ENCODE results near the gene CCDC178. TPM values are rescaled to one million over a fixed set of nuclear protein-coding genes. Genes with fewer than 3 reads are reported as not detected.

CCDC178 gene
- total and polyA plus RNA-seq, 2 donors from 2014 or later: 3.7 to 4.6 TPM

DNA sequence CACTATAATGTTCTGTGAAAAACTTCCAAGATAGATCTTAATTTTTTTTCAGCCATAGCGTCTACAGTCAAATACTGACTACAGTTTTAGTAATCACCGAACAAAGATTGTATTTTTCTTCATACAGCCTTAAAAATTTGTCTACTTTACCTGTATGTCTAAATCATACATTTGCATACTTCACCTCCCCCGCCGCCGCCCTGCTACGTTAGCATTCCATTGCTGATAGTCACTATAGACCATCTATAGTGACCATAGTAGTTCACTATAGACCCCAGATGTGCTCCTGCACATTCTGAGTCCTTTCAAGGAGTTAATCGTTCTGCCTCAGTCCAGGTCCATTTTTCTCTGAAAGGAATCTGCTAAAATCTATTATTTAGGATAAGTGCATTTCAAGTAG lies 325.0 kb downstream of the CCDC178 start:
- no peaks in the 10 kb centered on the region for H3K36me3 ChIP-seq (ENCODE audit: control insufficient read depth in 2 of 3, insufficient read depth in 3 of 3, low read length in 3 of 3)
- H3K27ac ChIP-seq (ENCODE audit: low read depth in 2 of 2, low read length in 2 of 2): no peak overlapping the region
- H3K9me3 ChIP-seq (ENCODE audit: control insufficient read depth in 2 of 3, insufficient read depth in 1 of 3, low read length in 3 of 3): no peaks in the 10 kb centered on the region
- no peaks in the 10 kb centered on the region for H3K4me1 ChIP-seq (ENCODE audit: control insufficient read depth in 2 of 3, insufficient read depth in 2 of 3, low read depth in 1 of 3, low read length in 3 of 3)
- TF ChIP-seq, protein P1, sequence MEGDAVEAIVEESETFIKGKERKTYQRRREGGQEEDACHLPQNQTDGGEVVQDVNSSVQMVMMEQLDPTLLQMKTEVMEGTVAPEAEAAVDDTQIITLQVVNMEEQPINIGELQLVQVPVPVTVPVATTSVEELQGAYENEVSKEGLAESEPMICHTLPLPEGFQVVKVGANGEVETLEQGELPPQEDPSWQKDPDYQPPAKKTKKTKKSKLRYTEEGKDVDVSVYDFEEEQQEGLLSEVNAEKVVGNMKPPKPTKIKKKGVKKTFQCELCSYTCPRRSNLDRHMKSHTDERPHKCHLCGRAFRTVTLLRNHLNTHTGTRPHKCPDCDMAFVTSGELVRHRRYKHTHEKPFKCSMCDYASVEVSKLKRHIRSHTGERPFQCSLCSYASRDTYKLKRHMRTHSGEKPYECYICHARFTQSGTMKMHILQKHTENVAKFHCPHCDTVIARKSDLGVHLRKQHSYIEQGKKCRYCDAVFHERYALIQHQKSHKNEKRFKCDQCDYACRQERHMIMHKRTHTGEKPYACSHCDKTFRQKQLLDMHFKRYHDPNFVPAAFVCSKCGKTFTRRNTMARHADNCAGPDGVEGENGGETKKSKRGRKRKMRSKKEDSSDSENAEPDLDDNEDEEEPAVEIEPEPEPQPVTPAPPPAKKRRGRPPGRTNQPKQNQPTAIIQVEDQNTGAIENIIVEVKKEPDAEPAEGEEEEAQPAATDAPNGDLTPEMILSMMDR (IDR thresholded peaks at IDR 0.05; ENCODE audit: borderline replicate concordance, extremely low read depth, insufficient read depth): no peak
- H3K9ac ChIP-seq (ENCODE audit: low read length in 3 of 3): no peak overlapping the region
- FAIRE-seq (no peak), DNase-seq (peak in 1 of 5 donors; percentile 53)
- no peaks in the 10 kb centered on the region for H3K27me3 ChIP-seq (ENCODE audit: control insufficient read depth, insufficient read depth, low read length)
- intact Hi-C loops (cut with DNase I): no loop called here
- no peak overlapping the region for H3K4me3 ChIP-seq (ENCODE audit: low read length in 3 of 3)

DNA sequence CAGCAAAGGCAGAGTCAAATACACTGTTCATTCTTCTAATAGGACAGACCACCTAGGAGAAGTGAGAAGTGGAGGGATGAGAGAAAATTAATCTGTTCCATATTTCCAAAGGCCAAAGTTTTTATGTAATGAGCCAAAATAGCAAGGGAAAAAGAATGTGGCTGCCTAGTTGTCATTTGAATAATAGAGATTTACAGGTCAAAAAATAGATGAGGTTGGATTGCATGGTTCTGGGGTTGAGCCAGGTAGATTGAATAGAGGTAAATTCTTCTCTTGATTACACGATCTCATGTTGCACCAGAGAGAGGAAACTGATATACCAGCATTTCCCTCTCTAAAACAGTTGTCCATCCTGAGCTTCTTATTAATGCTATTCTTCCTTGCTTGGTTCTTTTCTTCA lies 325.8 kb downstream of the CCDC178 start:
- no peak overlapping the region for H3K27ac ChIP-seq (ENCODE audit: low read depth in 2 of 2, low read length in 2 of 2)
- no peak overlapping the region for H3K4me3 ChIP-seq (ENCODE audit: low read length in 3 of 3)
- H3K9me3 ChIP-seq (ENCODE audit: control insufficient read depth in 2 of 3, insufficient read depth in 1 of 3, low read length in 3 of 3): no peaks in the 10 kb centered on the region
- H3K9ac ChIP-seq (ENCODE audit: low read length in 3 of 3): no peak overlapping the region
- TF ChIP-seq, protein P1 (IDR thresholded peaks at IDR 0.05; ENCODE audit: borderline replicate concordance, extremely low read depth, insufficient read depth): no peak
- H3K27me3 ChIP-seq (ENCODE audit: control insufficient read depth, insufficient read depth, low read length): no peaks in the 10 kb centered on the region
- H3K4me1 ChIP-seq (ENCODE audit: control insufficient read depth in 2 of 3, insufficient read depth in 2 of 3, low read depth in 1 of 3, low read length in 3 of 3): no peaks in the 10 kb centered on the region
- intact Hi-C loops (cut with DNase I): no loop called here
- DNase-seq (peak in 1 of 5 donors; percentile 9), FAIRE-seq (no peak)
- no peaks in the 10 kb centered on the region for H3K36me3 ChIP-seq (ENCODE audit: control insufficient read depth in 2 of 3, insufficient read depth in 3 of 3, low read length in 3 of 3)

DNA sequence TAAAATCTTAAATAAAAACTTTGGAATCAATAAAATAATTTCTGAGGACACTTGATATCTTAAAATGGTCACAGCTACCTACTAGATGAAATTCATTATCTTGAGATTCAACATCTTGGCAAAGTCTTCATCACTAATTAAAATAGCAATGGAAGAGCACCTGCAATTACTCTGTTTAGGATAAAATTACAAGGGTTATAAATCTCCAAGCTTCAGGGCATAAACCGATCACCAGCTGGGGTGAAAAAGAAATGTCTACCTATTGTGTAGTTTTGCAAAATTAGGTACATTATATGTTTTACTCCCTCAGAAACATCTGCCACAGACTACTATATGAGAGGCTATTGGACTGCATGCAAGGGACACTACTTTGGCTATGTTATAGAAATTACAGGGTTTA lies 327.1 kb downstream of the CCDC178 start:
- DNase-seq (peak in 2 of 5 donors; percentile 45 to 60), FAIRE-seq (no peak)
- intact Hi-C loops (cut with DNase I): no loop called here
- Histone ChIP-seq H3K4me3 (ENCODE audit: low read length in 3 of 3) (no peak overlapping the region), H3K27ac (ENCODE audit: low read depth in 2 of 2, low read length in 2 of 2) (no peak overlapping the region), H3K36me3 (ENCODE audit: control insufficient read depth in 2 of 3, insufficient read depth in 3 of 3, low read length in 3 of 3) (no peaks in the 10 kb centered on the region), H3K9me3 (ENCODE audit: control insufficient read depth in 2 of 3, insufficient read depth in 1 of 3, low read length in 3 of 3) (no peaks in the 10 kb centered on the region), H3K9ac (ENCODE audit: low read length in 3 of 3) (no peak overlapping the region), H3K4me1 (ENCODE audit: control insufficient read depth in 2 of 3, insufficient read depth in 2 of 3, low read depth in 1 of 3, low read length in 3 of 3) (no peaks in the 10 kb centered on the region), H3K27me3 (ENCODE audit: control insufficient read depth, insufficient read depth, low read length) (no peaks in the 10 kb centered on the region)
- TF ChIP-seq, protein P1 (IDR thresholded peaks at IDR 0.05; ENCODE audit: borderline replicate concordance, extremely low read depth, insufficient read depth): no peak

DNA sequence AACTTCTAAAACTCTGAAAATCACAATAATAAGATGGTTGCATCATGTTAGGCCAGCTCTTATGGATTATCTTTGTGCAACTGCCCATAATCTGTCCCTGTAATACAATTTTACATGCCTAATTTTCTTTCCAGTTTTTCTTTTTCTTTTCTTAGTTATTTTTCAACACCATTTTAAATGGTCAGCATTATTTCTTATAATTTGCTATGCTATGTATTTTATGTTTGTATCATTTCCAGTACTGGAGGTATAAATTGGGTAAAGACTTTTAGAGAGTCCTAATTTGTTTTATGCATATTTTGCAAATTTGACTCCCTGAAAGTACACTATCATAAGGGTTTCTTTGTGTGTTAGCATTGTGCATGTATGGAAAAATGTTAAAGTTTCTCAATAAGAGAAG lies 333.0 kb downstream of the CCDC178 start:
- H3K36me3 ChIP-seq (ENCODE audit: control insufficient read depth in 2 of 3, insufficient read depth in 3 of 3, low read length in 3 of 3): no peaks in the 10 kb centered on the region
- H3K27me3 ChIP-seq (ENCODE audit: control insufficient read depth, insufficient read depth, low read length): no peaks in the 10 kb centered on the region
- no peak overlapping the region for H3K27ac ChIP-seq (ENCODE audit: low read depth in 2 of 2, low read length in 2 of 2)
- no peaks in the 10 kb centered on the region for H3K4me1 ChIP-seq (ENCODE audit: control insufficient read depth in 2 of 3, insufficient read depth in 2 of 3, low read depth in 1 of 3, low read length in 3 of 3)
- TF ChIP-seq, protein P1 (IDR thresholded peaks at IDR 0.05; ENCODE audit: borderline replicate concordance, extremely low read depth, insufficient read depth): no peak
- FAIRE-seq (no peak), DNase-seq (no peak)
- H3K9me3 ChIP-seq (ENCODE audit: control insufficient read depth in 2 of 3, insufficient read depth in 1 of 3, low read length in 3 of 3): no peaks in the 10 kb centered on the region
- intact Hi-C loops (cut with DNase I): no loop called here
- H3K4me3 ChIP-seq (ENCODE audit: low read length in 3 of 3): no peak overlapping the region
- H3K9ac ChIP-seq (ENCODE audit: low read length in 3 of 3): no peak overlapping the region
